Erythroblast (primary cell): ENCODE results near the gene TAAR9.

ENCODE experiments used
- DNase-seq, 2 experiments: peaks; one replicate each; lab custom pipeline; 2025; lab: John Stamatoyannopoulos, UW
- GATA1 ChIP-seq: IDR thresholded peaks from 2 replicates; pipeline ENCODE4 v1.6.1; 2011; ENCODE audit warnings: low read depth, mild to moderate bottlenecking, control low read depth, low read length, moderate library complexity
- POLR2A ChIP-seq: IDR thresholded peaks from 2 replicates; pipeline ENCODE4 v1.6.1; 2011; ENCODE audit warnings: mild to moderate bottlenecking, low read length

The TAAR9 gene

GRCh38 chr6:132506869-132507808, 30.9 kb upstream of the TAAR9 start:
- TF ChIP-seq POLR2A (no peak), GATA1 (no peak)
- DNase-seq, result no peak

GRCh38 chr6:132511210-132511830, 26.8 kb upstream of the TAAR9 start:
- TF ChIP-seq GATA1 (no peak), POLR2A (no peak)

GRCh38 chr6:132511831-132512220, 26.3 kb upstream of the TAAR9 start:
- no peak for TF ChIP-seq POLR2A
- DNase-seq, result peak; percentile 35 to 46

More at GRCh38 chr6:132511210-132511830, 26.8 kb upstream of the TAAR9 start:
- DNase-seq, result peak; percentile 36 to 51

GRCh38 chr6:132512342-132512637, 25.8 kb upstream of the TAAR9 start:
- no peak for TF ChIP-seq POLR2A
- TF ChIP-seq GATA1, result no peak
- no peak for DNase-seq

- TF ChIP-seq POLR2A (peak; percentile 87), GATA1 (no peak)
- peak; percentile 94 to 95 for DNase-seq
These were observed 25.1 kb upstream of the TAAR9 start, which contains the start of gene STX7 for GRCh38 chr6:132512638-132513632. Gene STX7 (minus strand): TSS chr6:132513116. CDS start chr6:132503530, 9,586 bp downstream.

GRCh38 chr6:132513831-132514545, 24.1 kb upstream of the TAAR9 start:
- TF ChIP-seq POLR2A (no peak), GATA1 (no peak)

GRCh38 chr6:132515386-132515785, 22.7 kb upstream of the TAAR9 start:
- no peak for TF ChIP-seq POLR2A
- TF ChIP-seq GATA1, result no peak
- no peak for DNase-seq

More at GRCh38 chr6:132513831-132514545, 24.1 kb upstream of the TAAR9 start:
- DNase-seq, result peak; percentile 3 to 19

GRCh38 chr6:132520953-132521352, 17.1 kb upstream of the TAAR9 start:
- TF ChIP-seq GATA1, result no peak
- TF ChIP-seq POLR2A, result no peak
- DNase-seq, result no peak

GRCh38 chr6:132524646-132525045, 13.4 kb upstream of the TAAR9 start:
- no peak for DNase-seq
- TF ChIP-seq POLR2A, result no peak
- TF ChIP-seq GATA1, result no peak

- no peak for DNase-seq
- no peak for TF ChIP-seq POLR2A
- no peak for TF ChIP-seq GATA1
These were observed 12.2 kb upstream of the TAAR9 start for GRCh38 chr6:132525866-132526265.

GRCh38 chr6:132526461-132526860, 11.6 kb upstream of the TAAR9 start:
- no peak for DNase-seq
- TF ChIP-seq POLR2A (no peak), GATA1 (no peak)

- TF ChIP-seq POLR2A (no peak), GATA1 (no peak)
- no peak for DNase-seq
These were observed 10.3 kb upstream of the TAAR9 start for GRCh38 chr6:132527791-132528190.
